ENCODE results near the gene IHH.

GRCh38 chr2:219090436-219091299, 29.9 kb upstream of the IHH start:
- TF ChIP-seq CTCF (conservative IDR thresholded peaks at IDR 0.05; ENCODE audit: low read depth, low read length) (no peak), EZH2 (IDR thresholded peaks at IDR 0.05; ENCODE audit: low read length, unreplicated experiment) (no peak), EZH2phosphoT487 (IDR thresholded peaks at IDR 0.05; ENCODE audit: borderline replicate concordance, low read length) (no peak)

All from PC-3 (cell line).